Stomach (tissue), 4 donors: ENCODE results near the gene ADARB2.

Experiments
- CTCF ChIP-seq, 7 experiments: fragments of 450-650 bp in 4 of 7; fragments of 200-600 bp in 3 of 7; sonication (generic) in 3 of 7; IDR thresholded peaks; one replicate each; pipeline ENCODE4 v1.5.1; 2016 to 2019; ENCODE audit warnings: antibody characterized with exemption in 7 of 7, control low read depth in 2 of 7, mild to moderate bottlenecking in 1 of 7
- EP300 ChIP-seq: sonication (generic); formaldehyde crosslinking; IDR thresholded peaks from one replicate; pipeline ENCODE4 v1.6.1; 2017; ENCODE audit warnings: antibody characterized with exemption
- POLR2A ChIP-seq, 4 donors: fragments of 450-650 bp; IDR thresholded peaks; one replicate each; pipeline ENCODE4 v1.6.1; 2016; ENCODE audit warnings: antibody characterized with exemption in 4 of 4, control low read depth in 2 of 4, mild to moderate bottlenecking in 1 of 4, moderate library complexity in 1 of 4
- POLR2AphosphoS5 ChIP-seq, 3 donors: sonication (generic); formaldehyde crosslinking; IDR thresholded peaks; one replicate each; pipeline ENCODE4 v1.6.1; 2016; ENCODE audit warnings: antibody characterized with exemption in 3 of 3

- no peak for TF ChIP-seq POLR2A (IDR thresholded peaks at IDR 0.05)
- TF ChIP-seq CTCF (IDR thresholded peaks at IDR 0.05), result no peak
- no peak for TF ChIP-seq EP300
- TF ChIP-seq POLR2AphosphoS5 (IDR thresholded peaks at IDR 0.05), result no peak
Measured at GRCh38 chr10:1431229-1431628, 306.1 kb downstream of the ADARB2 start.
